A549 (cell line): ENCODE data around the gene PAEP. TPM values are rescaled to one million over a fixed set of nuclear protein-coding genes. Genes with fewer than 3 reads are reported as not detected.

Experiments used
- ATAC-seq, 2 experiments: fragments of 200-7000 bp in 1 of 2; fragments of >200 bp in 1 of 2; cut with Nextera tagmentation in 1 of 2; cut with Tn5 transposase in 1 of 2; 3 replicates each; pipeline versions ENCODE4 v1.8.0 to v1.9.1; 2018 to 2020; ENCODE audit warnings: mild to moderate bottlenecking in 1 of 2, moderate library complexity in 1 of 2
- CTCF ChIA-PET: fragments of 300-600 bp; sonication (Branson Sonifier 250); formaldehyde crosslinking; extraction: SDS; loops from one replicate; lab custom pipeline; 2021; ENCODE audit warnings: antibody characterized with exemption, inconsistent platforms; lab: Yijun Ruan, JAX
- POLR2A ChIA-PET: fragments of 350-600 bp; formaldehyde crosslinking; extraction: SDS; loops from one replicate; lab custom pipeline; 2021; ENCODE audit warnings: antibody characterized with exemption, inconsistent platforms; lab: Yijun Ruan, JAX
- DNase-seq, 2 experiments: peaks; one replicate each; pipeline versions ENCODE4 v3.0.0 to v3.0.0-alpha.2; 2011 to 2016; ENCODE audit warnings: low read depth in 1 of 2, low spot score in 1 of 2
- FAIRE-seq: peaks from 2 replicates; lab custom pipeline; 2011; peaks lifted over from hg19 to GRCh38; lab: Jason Lieb, UNC
- H3K27ac ChIP-seq, 2 experiments: fragments of >200 bp; sonication (Bioruptor Twin); formaldehyde crosslinking; 3 replicates each; pipeline ENCODE4 v1.5.1; 2016 to 2017
- H3K4me1 ChIP-seq: fragments of >200 bp; sonication (Bioruptor Twin); formaldehyde crosslinking; 3 replicates; pipeline ENCODE4 v1.6.1; 2016
- H3K4me2 ChIP-seq: fragments of >200 bp; sonication (Bioruptor Twin); formaldehyde crosslinking; 3 replicates; pipeline ENCODE4 v1.6.1; 2016
- H3K4me3 ChIP-seq: fragments of >200 bp; sonication (Bioruptor Twin); formaldehyde crosslinking; 3 replicates; pipeline ENCODE4 v1.5.1; 2016
- H3K9me3 ChIP-seq: fragments of >200 bp; sonication (Bioruptor Twin); formaldehyde crosslinking; 3 replicates; pipeline ENCODE4 v1.6.1; 2016
- BHLHE40 ChIP-seq: IDR thresholded peaks from 2 replicates; pipeline ENCODE4 v1.6.1; 2012; ENCODE audit warnings: low read depth, low read length, inconsistent platforms
- CEBPB ChIP-seq, 2 experiments: fragments of >200 bp in 1 of 2; sonication (Bioruptor Twin) in 1 of 2; formaldehyde crosslinking in 1 of 2; IDR thresholded peaks; 2 replicates each; pipeline ENCODE4 v1.6.1; 2012 to 2016
- CHD4 ChIP-seq: fragments of 200-600 bp; sonication (generic); IDR thresholded peaks from 2 replicates; pipeline ENCODE4 v1.6.1; 2016; ENCODE audit warnings: antibody characterized with exemption, mild to moderate bottlenecking, borderline replicate concordance
- EHMT2 ChIP-seq: fragments of 200-600 bp; sonication (generic); IDR thresholded peaks from 2 replicates; pipeline ENCODE4 v1.6.1; 2016; ENCODE audit warnings: antibody characterized with exemption, low read depth, mild to moderate bottlenecking, moderate library complexity
- ESRRA ChIP-seq: fragments of 150-350 bp; IDR thresholded peaks from 2 replicates; pipeline ENCODE4 v1.6.1; 2014; ENCODE audit warnings: mild to moderate bottlenecking, low read length, borderline replicate concordance
- FOXS1 ChIP-seq: fragments of 250-450 bp; sonication (Bioruptor Pico); IDR thresholded peaks from 2 replicates; pipeline ENCODE4 v1.5.0; 2020; ENCODE audit warnings: mild to moderate bottlenecking, moderate library complexity
- HOXA7 ChIP-seq: fragments of 250-450 bp; sonication (Bioruptor Pico); IDR thresholded peaks from 2 replicates; pipeline ENCODE4 v1.5.0; 2020; ENCODE audit warnings: mild to moderate bottlenecking, moderate library complexity
- JUNB ChIP-seq: fragments of >200 bp; sonication (Bioruptor Twin); formaldehyde crosslinking; IDR thresholded peaks from 2 replicates; pipeline ENCODE4 v1.6.1; 2016
- MAFK ChIP-seq: fragments of 450-650 bp; IDR thresholded peaks from 2 replicates; pipeline ENCODE4 v1.6.1; 2014; ENCODE audit not compliant: partially characterized antibody
- MAZ ChIP-seq: fragments of 150-350 bp; IDR thresholded peaks from 2 replicates; pipeline ENCODE4 v1.6.1; 2014; ENCODE audit warnings: antibody characterized with exemption, low read depth, low read length, borderline replicate concordance
- NPAS2 ChIP-seq: fragments of 250-450 bp; sonication (Bioruptor Pico); IDR thresholded peaks from 2 replicates; pipeline ENCODE4 v1.8.0; 2022; ENCODE audit warnings: mild to moderate bottlenecking, moderate library complexity, borderline replicate concordance
- PHF8 ChIP-seq: fragments of 200-600 bp; sonication (generic); IDR thresholded peaks from 2 replicates; pipeline ENCODE4 v1.6.1; 2016; ENCODE audit warnings: low read depth, mild to moderate bottlenecking, antibody characterized with exemption, moderate library complexity, borderline replicate concordance
- POLR2A ChIP-seq: IDR thresholded peaks from 2 replicates; pipeline ENCODE4 v1.6.1; 2012; ENCODE audit warnings: mild to moderate bottlenecking, low read length
- RFX5 ChIP-seq: fragments of 450-650 bp; IDR thresholded peaks from 2 replicates; pipeline ENCODE4 v1.7.1; 2014; ENCODE audit warnings: antibody characterized with exemption, mild to moderate bottlenecking, moderate library complexity
- SMC3 ChIP-seq: fragments of >200 bp; sonication (Bioruptor Twin); formaldehyde crosslinking; IDR thresholded peaks from 3 replicates; pipeline ENCODE4 v1.6.1; 2018; ENCODE audit warnings: inconsistent platforms
- TP53 ChIP-seq: fragments of 250-450 bp; sonication (Bioruptor Pico); IDR thresholded peaks from 2 replicates; pipeline ENCODE4 v1.5.0; 2021; ENCODE audit warnings: mild to moderate bottlenecking, moderate library complexity
- ZSCAN20 ChIP-seq: fragments of 250-450 bp; sonication (Bioruptor Pico); IDR thresholded peaks from 2 replicates; pipeline ENCODE4 v1.8.0; 2022; ENCODE audit warnings: mild to moderate bottlenecking, moderate library complexity
- WGBS: methylation state at CpG from one replicate; pipeline ENCODE4 v1.1.6; 2017; ENCODE audit errors: missing lambda C conversion rate; 5-methylcytosine and 5-hydroxymethylcytosine counted together
- polyA plus RNA-seq, 4 experiments: library from polyadenylated mRNA; depleted of rRNA in 3 of 4; stranded (reverse); fragments of >200 nt; fragmentation: RNase III in 1 of 4; extraction: RNeasy Plus Mini Kit Qiagen cat#74134 plus additional on column Dnase treatment in 1 of 4; gene quantifications; 2 replicates in 3 of 4; 3 replicates in 1 of 4; pipeline ENCODE4 v1.2.3, GENCODE V29; 2011 to 2017
- TF ChIP-seq, protein P1 (sequence below): fragments of 250-450 bp; sonication (Bioruptor Pico); IDR thresholded peaks from 2 replicates; pipeline ENCODE4 v1.5.0; 2021; ENCODE audit warnings: mild to moderate bottlenecking, moderate library complexity, borderline replicate concordance
- TF ChIP-seq, protein P2 (sequence below): fragments of 200-600 bp; sonication (generic); IDR thresholded peaks from 2 replicates; pipeline ENCODE4 v1.6.1; 2016; ENCODE audit warnings: antibody characterized with exemption, mild to moderate bottlenecking, moderate library complexity

PAEP gene
- polyA plus RNA-seq, 2 of the 4 experiments (the other 2 are of a cell fraction), result not detected

DNA sequence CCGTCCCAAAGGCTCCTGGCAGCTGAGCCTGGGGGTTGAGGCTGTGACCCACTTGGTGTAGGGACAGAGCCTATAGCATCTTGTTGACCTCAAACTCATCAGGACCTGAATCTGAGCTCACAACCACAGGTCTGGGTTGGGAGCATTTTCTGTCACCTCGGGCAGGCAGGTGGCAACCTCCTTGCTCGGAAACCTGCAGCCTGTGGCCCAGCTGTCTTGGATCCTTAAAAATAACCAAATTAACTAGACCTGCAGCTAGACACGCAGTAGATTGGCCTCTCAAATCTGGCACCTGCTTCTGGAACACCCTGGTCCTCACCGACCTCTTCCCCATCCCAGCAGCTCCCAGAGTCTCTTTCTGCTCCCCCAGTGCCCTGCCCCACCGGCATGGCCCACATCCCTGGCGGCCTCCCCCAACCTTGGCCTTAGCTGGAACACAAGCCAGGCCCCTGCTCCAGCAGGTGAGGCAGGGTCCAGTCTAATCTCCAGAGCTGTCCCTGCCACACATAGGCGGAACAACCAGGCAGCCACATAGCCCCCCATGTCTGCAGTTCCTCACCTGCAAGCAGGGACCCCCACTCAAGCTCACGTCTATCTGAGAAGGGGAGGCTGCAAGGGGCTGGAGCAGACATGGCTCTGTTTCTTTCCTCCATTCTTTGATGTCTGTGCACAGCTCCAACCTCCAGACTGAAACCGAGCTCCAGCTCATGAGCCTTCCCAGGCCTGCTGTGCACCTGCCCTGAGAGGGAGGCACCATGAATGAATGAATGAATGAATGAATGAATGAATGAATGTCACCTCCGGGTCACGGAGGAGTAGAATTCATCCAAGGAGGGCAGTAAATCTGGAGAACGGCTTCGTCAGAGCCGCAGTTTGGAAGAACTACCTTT lies 28.3 kb downstream of the PAEP start:
- WGBS, result 42% methylated on average over 13 of the region's 15 CpGs
- Histone ChIP-seq H3K27ac (no peak overlapping the region), H3K4me2 (no peak overlapping the region), H3K4me3 (no peak overlapping the region), H3K4me1 (no peaks in the 10 kb centered on the region), H3K9me3 (no peaks in the 10 kb centered on the region)
- ChIA-PET POLR2A (no interaction called here), CTCF (interaction anchor here (0.7 to 1.4 kb wide), 2 partner anchors 13 to 30 kb away, joined by 3 read pairs; no protein-coding TSS in a partner anchor)
- ATAC-seq, result no peak
- no peak for DNase-seq
- TF ChIP-seq SMC3, result no peak
- TF ChIP-seq NPAS2 (CRISPR knock-in tag), result no peak
- no peak for TF ChIP-seq RFX5
- TF ChIP-seq PHF8, result no peak
- FAIRE-seq, result no peak

DNA sequence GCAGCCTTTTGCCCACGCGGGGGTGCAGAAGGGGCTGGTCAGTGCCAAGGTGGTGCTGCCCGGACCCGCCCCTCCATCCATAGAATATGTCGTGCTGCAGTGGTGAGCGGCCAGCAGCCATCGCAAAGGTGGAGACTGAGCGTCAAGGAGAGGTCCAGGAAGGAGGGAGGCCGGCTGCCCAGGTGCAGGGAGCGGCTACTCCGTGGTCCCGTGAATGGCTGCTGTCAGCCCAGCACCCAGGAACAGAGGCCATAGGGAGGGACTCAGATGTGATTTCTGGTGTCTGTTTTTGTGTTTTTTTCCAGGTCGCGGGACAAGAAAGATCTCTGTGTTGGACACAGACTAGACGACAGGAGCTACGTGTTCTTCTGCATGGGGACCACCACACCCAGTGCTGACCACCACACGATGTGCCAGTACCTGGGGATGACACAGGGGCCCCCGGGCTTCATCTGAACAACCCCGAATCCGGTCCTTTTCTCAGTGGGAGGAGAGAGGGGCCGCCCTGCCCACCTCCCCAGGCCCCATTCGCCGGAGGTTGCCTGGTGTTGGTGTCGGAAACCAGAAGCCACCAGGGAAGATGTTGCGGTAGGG lies 29.0 kb downstream of the PAEP start:
- FAIRE-seq, result no peak
- H3K9me3 ChIP-seq, result no peaks in the 10 kb centered on the region
- CTCF ChIA-PET, result interaction anchor here (1.4 to 2.8 kb wide), 2 partner anchors 12 to 30 kb away, joined by 3 to 21 read pairs; no protein-coding TSS in a partner anchor

More for the DNA sequence above, 29.0 kb downstream of the PAEP start:
- POLR2A ChIA-PET, result no interaction called here
- DNase-seq, result no peak
- no peak overlapping the region for H3K4me3 ChIP-seq
- 55% methylated on average over 25 of the region's 25 CpGs for WGBS
- H3K4me1 ChIP-seq, result no peaks in the 10 kb centered on the region
- ATAC-seq, result no peak
- H3K4me2 ChIP-seq, result no peak overlapping the region
- no peak for TF ChIP-seq CHD4
- TF ChIP-seq HOXA7, result no peak
- TF ChIP-seq, protein P1, sequence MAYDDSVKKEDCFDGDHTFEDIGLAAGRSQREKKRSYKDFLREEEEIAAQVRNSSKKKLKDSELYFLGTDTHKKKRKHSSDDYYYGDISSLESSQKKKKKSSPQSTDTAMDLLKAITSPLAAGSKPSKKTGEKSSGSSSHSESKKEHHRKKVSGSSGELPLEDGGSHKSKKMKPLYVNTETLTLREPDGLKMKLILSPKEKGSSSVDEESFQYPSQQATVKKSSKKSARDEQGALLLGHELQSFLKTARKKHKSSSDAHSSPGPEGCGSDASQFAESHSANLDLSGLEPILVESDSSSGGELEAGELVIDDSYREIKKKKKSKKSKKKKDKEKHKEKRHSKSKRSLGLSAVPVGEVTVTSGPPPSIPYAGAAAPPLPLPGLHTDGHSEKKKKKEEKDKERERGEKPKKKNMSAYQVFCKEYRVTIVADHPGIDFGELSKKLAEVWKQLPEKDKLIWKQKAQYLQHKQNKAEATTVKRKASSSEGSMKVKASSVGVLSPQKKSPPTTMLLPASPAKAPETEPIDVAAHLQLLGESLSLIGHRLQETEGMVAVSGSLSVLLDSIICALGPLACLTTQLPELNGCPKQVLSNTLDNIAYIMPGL (CRISPR knock-in tag), result no peak
- TF ChIP-seq, protein P2, sequence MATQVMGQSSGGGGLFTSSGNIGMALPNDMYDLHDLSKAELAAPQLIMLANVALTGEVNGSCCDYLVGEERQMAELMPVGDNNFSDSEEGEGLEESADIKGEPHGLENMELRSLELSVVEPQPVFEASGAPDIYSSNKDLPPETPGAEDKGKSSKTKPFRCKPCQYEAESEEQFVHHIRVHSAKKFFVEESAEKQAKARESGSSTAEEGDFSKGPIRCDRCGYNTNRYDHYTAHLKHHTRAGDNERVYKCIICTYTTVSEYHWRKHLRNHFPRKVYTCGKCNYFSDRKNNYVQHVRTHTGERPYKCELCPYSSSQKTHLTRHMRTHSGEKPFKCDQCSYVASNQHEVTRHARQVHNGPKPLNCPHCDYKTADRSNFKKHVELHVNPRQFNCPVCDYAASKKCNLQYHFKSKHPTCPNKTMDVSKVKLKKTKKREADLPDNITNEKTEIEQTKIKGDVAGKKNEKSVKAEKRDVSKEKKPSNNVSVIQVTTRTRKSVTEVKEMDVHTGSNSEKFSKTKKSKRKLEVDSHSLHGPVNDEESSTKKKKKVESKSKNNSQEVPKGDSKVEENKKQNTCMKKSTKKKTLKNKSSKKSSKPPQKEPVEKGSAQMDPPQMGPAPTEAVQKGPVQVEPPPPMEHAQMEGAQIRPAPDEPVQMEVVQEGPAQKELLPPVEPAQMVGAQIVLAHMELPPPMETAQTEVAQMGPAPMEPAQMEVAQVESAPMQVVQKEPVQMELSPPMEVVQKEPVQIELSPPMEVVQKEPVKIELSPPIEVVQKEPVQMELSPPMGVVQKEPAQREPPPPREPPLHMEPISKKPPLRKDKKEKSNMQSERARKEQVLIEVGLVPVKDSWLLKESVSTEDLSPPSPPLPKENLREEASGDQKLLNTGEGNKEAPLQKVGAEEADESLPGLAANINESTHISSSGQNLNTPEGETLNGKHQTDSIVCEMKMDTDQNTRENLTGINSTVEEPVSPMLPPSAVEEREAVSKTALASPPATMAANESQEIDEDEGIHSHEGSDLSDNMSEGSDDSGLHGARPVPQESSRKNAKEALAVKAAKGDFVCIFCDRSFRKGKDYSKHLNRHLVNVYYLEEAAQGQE, result no peak
- TF ChIP-seq BHLHE40, result no peak
- TF ChIP-seq POLR2A, result no peak
- TF ChIP-seq CEBPB (IDR thresholded peaks at IDR 0.05), result no peak
- TF ChIP-seq ZSCAN20, result no peak
- no peak for TF ChIP-seq TP53 (CRISPR knock-in tag)
- TF ChIP-seq ESRRA, result no peak
- no peak for TF ChIP-seq MAZ
- no peak for TF ChIP-seq FOXS1 (CRISPR knock-in tag)
- TF ChIP-seq EHMT2, result no peak
- TF ChIP-seq JUNB, result no peak
- TF ChIP-seq MAFK, result no peak
- no peak overlapping the region for H3K27ac ChIP-seq
